Activated CD4-positive, alpha-beta T cell treated with anti-CD3 and anti-CD28 coated beads, Interleukin-2, Interleukin-4, amounts not matched to agents 100 ng/mL and 50 ng/mL, durations not matched to agents 16 hours and 8 hours (primary cell): Measurements from ENCODE around the gene SH2D7.

Source experiments
- DNase-seq: peaks from one replicate; pipeline ENCODE4 v3.0.0-alpha.2; 2020; ENCODE audit warnings: low spot score

The SH2D7 gene

GRCh38 chr15:78079298-78080087 is 12.9 kb upstream of the SH2D7 start:
- DNase-seq: no peak

DNA sequence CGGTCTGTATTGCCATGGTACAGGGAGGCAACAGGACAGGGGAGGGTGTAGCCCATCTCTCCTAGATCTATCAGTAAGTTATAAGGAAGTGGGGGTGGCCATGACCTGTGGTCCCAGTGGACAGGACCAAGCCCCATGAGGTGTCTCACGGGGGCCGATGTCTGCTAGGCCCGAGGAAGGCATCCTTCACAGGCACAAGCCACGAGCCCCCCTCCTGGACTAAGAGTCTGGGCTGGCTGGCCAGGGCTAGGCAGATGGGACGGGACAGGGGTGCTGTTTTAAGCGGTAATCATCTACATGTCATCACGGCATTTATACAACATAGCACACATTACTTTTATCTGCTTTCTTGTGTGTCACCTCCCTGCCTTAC is 12.3 kb upstream of the SH2D7 start:
- no peak for DNase-seq

GRCh38 chr15:78082106-78082742 is 10.1 kb upstream of the SH2D7 start:
- no peak for DNase-seq

- no peak for DNase-seq
These were observed 9.6 kb upstream of the SH2D7 start for GRCh38 chr15:78082743-78083110.

DNA sequence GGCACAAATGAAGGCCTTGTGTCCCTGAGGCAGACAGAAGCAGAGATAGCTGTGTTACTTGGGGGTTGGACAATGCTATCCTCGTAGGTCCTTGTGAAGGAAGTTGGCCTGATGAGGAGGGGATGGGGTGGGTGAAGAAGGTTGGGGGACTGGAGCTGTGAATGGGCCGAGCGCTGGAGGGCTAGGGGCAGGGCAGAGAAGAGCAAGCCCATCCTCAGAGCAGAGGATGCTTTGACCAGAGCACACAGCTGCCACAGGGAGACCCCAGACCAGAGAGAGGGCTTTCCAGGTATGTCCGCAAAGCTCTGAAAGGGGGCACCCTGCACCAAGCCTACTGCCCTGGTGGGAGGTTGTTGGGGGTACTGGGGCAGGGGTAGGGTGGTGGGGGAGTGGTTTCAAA is 9.2 kb upstream of the SH2D7 start:
- DNase-seq: no peak

DNA sequence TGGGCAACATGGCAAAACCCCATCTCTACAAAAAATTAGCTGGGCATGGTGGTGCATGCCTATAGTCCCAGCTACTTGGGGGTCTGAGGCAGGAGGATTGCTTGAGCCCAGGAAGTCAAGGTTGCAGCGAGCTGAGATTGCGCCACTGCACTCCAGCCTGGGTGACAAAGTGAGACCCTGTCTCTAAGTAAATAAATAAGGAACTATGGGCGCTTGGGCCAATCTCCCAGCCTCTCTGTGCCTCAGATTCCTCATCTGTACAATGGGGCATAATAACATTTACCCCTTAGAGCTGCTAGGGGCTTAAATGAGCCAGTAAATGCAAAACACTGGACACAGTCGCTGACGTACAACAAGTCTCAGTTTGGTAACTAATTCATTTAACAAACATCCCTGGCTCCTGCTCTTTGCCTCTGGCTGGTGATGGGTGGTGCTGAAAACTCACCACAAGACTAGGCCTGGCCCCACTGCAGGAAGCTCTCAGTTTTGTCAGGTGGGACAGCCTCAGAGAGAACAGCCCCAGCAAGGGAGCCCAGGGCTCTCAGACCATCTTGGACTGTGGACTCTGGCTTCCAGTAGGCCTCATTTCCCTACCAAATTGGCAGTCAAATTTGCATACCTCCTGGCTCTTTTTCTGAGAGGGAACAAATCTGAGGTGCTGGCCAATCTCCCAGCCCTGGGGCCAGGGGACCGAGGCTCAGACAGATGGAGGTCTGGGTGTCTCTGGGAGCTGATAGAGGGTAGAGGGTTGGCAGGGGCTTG is 8.5 kb upstream of the SH2D7 start:
- DNase-seq: no peak

GRCh38 chr15:78084449-78084750 is 8.0 kb upstream of the SH2D7 start:
- no peak for DNase-seq

DNA sequence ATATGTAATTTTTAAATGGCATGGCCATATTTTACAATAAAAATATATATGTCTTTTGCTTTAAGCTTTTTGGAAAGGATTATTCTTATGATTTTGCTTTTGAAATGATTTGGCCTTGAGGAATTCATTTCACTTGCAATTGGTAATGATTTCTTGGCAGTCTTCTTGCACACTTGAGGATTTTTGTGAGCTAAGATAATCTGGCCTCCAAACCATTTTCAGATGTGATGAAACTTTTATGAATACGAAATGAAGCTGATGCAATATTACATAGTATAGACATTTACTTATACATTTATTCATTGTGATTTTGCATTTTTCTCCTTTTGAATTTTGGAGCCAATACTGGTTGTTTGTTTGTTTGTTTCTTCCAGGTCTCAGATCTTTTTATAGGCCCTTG is 6.4 kb upstream of the SH2D7 start:
- no peak for DNase-seq

GRCh38 chr15:78087951-78088772 is 4.2 kb upstream of the SH2D7 start:
- no peak for DNase-seq

DNA sequence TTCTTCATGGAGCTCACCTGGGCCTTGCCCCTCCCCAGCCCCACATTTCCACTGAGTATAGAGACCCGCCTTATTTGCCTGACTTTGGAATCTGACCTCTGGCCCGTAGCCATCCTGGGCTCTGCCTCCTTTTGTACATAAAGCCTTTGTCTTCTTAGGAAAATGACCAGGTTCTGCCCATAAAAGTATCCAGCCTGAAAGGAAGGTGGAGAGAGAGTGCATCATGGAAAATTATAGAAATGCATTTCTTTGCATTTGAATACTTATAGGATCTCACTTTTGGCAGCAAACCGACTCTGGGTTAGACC is 3.6 kb upstream of the SH2D7 start:
- no peak for DNase-seq

DNA sequence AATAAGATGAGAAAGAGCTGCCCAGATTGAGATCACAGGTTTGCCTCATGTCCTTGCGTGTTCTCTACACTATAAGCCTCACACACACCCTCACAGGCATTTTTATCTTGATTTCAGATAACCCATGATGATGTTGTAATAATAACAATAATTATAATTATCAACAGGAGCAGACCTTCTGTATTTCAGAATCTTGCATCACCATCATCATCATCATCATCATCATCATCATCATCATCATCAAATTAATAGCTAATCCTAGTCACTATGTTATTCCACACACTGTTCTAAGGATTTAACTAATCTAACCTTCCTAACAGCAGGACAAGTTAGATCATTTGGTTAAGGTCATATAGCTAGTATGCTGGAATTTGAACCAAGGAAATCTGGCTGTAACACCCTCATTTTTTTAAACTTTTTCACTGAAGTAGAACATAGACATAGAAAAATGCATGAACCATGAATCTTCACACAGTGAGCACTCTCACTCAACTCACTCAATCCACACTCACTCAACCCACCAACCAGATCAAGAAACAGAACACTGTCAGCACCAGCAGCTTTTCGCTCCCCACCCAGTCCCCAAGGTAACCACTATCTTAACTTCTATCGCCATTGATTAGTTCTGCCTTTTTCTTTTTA is 1.8 kb upstream of the SH2D7 start:
- no peak for DNase-seq

DNA sequence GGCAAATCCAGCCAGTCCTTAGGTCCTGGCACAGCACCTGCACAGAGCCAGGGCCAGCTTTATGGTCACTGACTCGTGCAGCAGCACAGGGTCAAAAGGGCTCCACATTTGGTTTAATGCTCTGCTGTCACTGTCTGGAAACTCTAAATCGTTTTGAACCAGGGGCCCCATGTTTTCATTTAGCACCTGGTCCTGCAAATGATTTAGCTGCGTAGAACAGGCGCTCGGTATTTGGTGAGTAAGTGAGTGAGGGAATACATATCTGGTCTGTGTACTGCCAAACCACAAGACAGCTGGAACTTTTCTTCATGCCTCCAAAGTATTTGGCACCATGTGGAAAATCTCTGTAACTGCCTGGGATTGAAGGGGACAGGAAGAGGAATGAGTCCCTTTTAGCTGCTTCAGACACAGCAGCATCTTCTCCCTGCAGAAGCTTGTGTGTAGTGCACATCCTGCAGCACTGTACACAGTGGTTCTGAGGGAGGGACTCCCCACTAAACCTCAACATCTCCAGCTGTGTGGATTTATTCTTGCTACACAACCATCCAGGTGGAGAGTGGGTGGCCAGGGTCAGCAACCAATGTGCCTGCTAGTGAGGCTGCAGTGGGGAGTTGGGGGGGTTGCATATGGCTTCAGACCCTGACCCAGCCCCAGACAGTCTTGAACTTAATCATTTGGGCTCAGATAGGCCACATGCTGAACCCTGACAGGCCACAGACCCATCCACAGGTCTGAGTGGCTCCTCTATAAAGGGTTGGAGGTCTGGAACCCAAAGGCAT is 1.1 kb downstream of the SH2D7 start:
- DNase-seq: no peak

DNA sequence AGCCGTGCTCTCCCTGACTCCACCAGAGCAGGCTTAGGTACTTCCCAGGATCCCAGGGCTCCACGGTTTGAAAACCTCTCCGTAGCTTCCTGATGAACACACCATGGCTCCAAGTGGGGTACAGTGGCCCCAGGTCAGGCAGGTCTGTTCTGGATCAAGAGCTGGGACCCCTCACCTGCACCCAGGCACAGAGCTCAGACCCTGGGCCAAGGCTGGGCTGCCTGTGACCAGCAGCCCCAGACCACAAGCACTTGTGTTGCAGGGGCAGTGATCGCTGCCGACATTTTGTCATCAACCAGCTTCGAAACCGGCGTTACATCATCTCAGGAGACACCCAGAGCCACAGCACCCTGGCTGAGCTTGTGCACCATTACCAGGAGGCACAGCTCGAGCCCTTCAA is 5.3 kb downstream of the SH2D7 start:
- DNase-seq: no peak

GRCh38 chr15:78098131-78098755 is 5.9 kb downstream of the SH2D7 start:
- DNase-seq: no peak

- DNase-seq: no peak
These were observed 8.5 kb downstream of the SH2D7 start for GRCh38 chr15:78100886-78101285.

- DNase-seq: no peak
These were observed 9.2 kb downstream of the SH2D7 start for GRCh38 chr15:78101423-78102105.

GRCh38 chr15:78102211-78102610 is 9.8 kb downstream of the SH2D7 start:
- DNase-seq: no peak

GRCh38 chr15:78102741-78103140 is 10.4 kb downstream of the SH2D7 start:
- no peak for DNase-seq

- DNase-seq: peak; percentile 84
These were observed 11.2 kb downstream of the SH2D7 start for GRCh38 chr15:78103406-78104118.

DNA sequence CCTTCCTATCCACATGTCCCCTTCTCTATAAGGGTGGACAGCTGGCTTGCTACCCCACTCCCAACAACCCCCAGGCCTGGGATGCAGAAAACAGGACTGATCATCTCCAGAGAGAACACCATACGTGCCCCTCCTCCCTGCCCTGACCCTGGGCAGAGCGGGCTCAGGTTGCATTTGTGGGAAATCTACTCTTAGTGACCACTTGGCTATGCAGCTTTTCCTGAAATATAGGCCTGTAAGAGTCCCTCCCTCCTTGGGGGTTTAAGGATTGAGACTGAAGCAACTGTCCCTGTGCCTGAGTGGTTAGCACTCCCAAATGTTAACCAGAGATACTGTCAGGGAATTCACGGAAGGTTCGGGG is 11.7 kb downstream of the SH2D7 start:
- no peak for DNase-seq
